HG03060 (cell line): ENCODE results near the gene CLDN1.
A peak's percentile ranks its signal among the peaks of the same experiment; 100 is the strongest.

Experiments
- ATAC-seq: cut with Tn5 transposase; IDR thresholded peaks from one replicate; pipeline ENCODE4 v1.9.1; 2021; ENCODE audit warnings: low read depth, moderate number of reproducible peaks; ENCODE audit not compliant: unreplicated experiment

CLDN1 gene, protein sequence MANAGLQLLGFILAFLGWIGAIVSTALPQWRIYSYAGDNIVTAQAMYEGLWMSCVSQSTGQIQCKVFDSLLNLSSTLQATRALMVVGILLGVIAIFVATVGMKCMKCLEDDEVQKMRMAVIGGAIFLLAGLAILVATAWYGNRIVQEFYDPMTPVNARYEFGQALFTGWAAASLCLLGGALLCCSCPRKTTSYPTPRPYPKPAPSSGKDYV

DNA sequence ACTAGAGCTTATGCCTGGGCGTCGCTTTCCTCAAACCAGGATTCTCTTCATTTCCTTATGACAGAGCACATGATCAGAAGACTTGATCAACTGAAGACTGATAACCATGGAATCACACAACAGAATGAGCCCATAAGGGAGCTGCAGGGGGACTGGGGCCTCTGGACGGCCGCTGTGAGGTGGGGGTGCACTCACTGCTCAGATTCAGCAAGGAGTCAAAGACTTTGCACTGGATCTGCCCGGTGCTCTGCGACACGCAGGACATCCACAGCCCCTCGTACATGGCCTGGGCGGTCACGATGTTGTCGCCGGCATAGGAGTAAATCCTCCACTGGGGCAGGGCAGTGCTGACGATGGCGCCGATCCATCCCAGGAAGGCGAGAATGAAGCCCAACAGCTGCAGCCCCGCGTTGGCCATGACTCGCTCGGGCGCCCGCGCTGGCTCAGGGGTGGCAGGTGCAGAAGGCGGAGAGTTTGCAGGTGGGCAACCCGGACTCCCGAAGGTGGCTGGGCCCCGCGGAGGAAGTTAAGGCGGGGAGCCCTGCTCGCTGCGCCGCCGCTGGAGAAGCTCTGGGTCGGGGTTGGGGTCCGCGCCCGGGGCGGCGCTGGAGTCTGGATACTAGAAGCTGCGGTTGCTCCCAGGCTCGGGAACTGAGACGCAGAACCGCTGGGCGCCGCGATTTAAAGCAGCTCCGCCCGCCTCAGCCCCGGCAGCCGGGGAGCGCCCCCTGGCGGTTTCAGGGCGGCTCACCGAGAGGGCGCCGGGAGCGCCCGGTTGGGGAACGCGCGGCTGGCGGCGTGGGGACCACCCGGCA, at the start of gene CLDN1:
Gene CLDN1 (minus strand): TSS at position 658 of the 815 bp plus-strand sequence. CDS start 240 bp downstream, at position 418.
- peak; percentile 57 for ATAC-seq

DNA sequence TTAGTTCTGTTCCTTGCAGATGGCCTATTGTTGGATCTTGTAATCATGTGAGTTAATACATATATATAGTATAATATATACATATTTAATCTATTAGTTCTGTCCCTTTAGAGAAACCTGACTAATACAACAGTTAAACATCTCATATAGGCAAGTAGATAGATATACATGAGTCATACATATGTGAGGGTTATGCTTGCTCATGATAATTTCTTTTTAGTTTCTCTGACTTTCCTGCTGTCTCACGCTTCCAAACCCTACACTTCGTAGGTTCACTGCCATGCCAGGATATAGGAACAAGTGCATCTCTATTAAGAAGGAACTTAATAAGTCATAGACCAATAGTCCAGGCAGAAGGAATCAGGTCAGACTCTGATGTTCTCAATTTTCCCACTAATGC, 48.9 kb upstream of the CLDN1 start:
- ATAC-seq: no peak

DNA sequence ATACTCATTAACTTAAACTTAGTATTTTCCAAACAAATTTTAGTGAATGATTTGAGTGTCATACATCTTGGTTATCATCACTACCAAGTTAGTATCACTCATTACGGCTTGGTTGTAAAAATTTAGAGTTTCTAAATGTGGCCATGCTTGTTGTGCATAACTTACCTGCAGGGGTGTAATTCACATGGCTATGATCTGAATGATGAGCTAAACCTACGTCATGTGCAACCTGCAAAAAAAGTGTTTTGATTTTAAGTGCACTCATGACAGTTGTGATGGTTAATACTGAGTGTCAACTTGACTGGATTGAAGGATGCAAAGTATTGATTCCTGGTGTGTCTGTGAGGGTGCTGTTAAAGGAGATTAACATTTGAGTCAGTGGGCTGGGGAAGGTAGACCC, 48.1 kb upstream of the CLDN1 start:
- no peak for ATAC-seq

- no peak for ATAC-seq
These were observed 47.5 kb upstream of the CLDN1 start for GRCh38 chr3:190369668-190370295.

- no peak for ATAC-seq
These were observed 46.6 kb upstream of the CLDN1 start for GRCh38 chr3:190368881-190369280.

GRCh38 chr3:190366133-190366532, 43.9 kb upstream of the CLDN1 start:
- no peak for ATAC-seq

- ATAC-seq: no peak
These were observed 40.0 kb upstream of the CLDN1 start for GRCh38 chr3:190362258-190362657.

DNA sequence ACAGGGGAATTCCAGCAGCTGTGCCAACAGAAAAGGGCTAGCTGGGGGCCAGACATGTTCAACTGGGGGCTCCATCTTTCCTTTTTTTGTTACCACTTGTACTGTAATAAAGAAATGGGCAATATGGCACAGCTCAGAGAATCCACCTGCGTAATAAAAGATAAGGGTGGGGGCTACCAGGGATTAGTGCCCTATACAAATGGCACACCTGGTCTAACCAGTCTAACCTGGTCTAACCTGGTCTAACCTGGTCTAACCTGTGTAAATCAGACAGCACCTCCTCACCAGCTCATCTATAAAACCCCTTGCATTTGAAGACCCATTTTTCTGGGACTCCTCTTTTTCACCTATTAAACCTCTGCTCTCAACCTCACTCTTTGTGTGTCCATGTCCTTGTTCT, 39.5 kb upstream of the CLDN1 start:
- no peak for ATAC-seq

GRCh38 chr3:190360228-190360627, 38.0 kb upstream of the CLDN1 start:
- no peak for ATAC-seq

- no peak for ATAC-seq
These were observed 37.6 kb upstream of the CLDN1 start for GRCh38 chr3:190359813-190360212.

GRCh38 chr3:190357468-190357867, 35.2 kb upstream of the CLDN1 start:
- no peak for ATAC-seq

GRCh38 chr3:190356246-190356645, 34.0 kb upstream of the CLDN1 start:
- no peak for ATAC-seq

DNA sequence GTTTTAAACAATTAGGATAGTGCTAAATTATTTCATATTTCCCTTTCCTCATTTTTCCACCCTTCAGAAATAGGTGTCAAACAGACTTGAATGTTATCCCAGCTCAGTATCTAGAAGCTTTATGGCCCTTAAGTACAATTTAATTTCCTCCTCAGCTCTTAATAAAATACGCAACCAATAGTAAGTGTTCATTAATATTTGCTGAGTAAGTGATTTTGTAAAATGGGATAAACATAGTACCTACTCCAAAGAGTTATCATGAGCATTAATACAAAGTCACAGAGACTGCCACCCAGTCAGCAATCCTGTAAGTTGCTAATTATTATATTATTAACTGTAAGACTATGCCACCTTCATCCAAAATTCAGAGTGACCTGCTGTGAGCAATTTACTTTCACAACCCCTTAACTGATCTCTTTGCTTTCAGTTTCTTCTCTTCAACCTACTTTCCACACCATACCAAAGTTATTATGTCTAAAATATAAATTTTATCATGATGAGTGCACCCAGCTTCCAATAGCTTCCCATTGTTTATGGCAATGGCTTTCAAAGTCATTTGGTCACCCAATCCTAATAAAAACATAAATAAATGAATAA, 30.7 kb upstream of the CLDN1 start:
- ATAC-seq: no peak

DNA sequence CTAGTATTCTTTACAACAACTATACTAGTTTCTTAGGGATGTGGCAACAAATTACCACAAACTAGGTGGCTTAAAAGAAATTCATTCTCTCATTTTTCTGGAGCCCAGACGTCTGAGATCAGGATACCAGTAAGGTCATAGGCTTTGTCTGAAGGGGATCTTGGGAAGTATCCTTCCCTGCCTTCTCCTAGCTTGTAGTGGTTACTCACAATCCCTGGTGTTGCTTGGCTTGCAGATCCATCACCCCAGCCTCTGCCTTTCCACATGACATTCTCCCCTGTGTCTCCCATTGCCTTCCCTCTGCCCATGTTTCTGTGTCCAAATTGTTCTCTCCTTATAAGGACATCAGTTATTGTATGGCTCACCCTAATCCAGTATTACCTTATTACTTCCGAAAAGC, 24.3 kb upstream of the CLDN1 start:
- ATAC-seq: no peak

- no peak for ATAC-seq
These were observed 23.6 kb upstream of the CLDN1 start for GRCh38 chr3:190345878-190346277.

DNA sequence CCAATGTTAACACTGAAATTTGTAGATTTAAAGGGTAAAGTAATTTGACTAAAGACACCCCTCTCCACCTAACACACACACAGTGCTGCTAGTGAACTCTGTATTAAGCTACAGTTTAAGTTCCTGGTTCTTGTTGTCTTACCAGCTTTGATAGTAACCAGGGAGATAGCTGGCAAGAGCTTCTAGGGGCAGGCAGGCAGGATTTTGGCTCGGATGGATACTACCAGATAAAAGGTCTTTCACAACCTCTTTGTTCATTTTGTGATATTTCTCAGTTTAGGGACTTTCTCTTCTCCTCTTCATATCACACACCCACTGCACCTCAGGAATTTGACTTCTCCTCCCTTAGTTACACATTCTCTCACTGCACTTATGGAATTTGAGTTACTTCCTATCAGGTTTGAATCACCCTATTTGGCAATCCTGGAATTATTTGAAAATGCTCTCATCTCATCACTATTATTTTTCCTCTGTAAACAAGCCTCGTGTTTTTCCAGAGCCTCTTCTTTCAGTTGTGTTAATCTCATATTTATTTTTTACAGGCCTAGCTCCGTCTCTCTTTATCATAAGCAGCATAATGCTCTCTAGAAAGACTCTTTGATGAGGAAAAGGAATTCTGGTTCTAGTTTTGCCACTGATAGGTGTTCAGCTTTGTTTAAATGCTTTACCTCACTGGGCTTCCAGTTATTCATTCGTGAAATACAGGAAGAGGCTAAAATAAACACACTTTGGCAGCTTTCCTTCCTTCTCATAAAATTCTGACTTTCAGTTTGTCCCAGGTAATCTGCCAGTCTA, 23.0 kb upstream of the CLDN1 start:
- no peak for ATAC-seq

- ATAC-seq: no peak
These were observed 17.8 kb upstream of the CLDN1 start for GRCh38 chr3:190340071-190340470.

DNA sequence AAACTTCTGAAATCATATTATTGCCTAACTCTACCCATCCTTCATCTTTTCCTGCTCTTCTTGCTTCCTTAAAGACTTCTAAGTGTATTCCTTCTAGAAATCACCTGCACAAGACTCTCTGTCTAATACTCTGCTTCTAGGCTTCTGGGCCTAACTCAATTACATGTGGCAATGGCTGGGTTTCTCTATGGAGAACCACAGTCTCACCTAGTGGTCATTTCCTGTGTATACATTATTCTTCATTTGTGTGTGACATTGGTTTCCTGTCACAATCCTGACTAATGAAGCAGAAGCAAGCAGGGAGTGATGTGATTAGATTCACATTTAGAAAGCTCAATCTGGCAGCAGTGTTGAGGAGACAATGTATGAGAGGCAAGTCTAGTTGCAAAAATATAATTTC, 16.9 kb upstream of the CLDN1 start:
- ATAC-seq: no peak

DNA sequence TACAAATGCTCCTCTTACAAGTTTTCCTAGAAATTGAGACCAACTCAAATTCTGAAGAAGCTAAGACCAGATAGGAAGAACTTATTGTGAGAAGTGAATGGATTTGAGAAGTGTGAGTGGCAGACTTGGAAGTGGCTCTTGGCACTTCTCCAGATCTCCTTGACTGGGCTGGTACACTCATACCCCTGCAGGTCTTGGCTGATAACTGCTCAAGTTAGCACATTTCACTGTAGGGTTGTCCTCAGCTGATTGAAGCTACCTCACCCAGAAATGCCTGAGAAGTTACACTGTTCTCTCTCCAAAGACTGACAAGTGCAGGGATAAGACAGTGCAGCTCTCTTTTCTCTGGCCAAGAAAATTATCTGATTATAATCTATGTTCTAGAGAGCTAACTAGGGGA, 16.5 kb upstream of the CLDN1 start:
- ATAC-seq: no peak

DNA sequence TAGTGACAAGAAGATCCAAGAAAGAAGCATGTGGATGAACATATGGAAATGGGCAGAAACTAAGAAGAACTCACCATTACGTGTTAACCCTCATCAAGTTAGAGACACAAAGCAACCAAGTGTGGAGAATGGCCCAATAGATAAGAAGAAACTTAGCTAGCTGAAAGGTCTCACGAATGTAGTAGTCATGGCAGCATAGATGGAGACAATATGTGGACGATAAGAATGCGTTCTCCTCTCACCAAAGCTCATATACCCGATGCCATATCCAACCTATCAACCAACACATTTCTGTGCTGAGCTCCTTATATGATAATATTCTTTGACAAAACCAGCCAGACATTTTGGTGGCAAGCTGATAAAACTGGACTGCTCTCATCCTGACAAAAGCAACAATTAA, 15.1 kb upstream of the CLDN1 start:
- no peak for ATAC-seq
